ENCODE results near the gene RAD51B. TPM values are rescaled to one million over a fixed set of nuclear protein-coding genes. Genes with fewer than 3 reads are reported as not detected.

The RAD51B gene
- total and polyA plus RNA-seq, 8 donors: 1.8 to 30.7 (median 15.3) TPM

DNA sequence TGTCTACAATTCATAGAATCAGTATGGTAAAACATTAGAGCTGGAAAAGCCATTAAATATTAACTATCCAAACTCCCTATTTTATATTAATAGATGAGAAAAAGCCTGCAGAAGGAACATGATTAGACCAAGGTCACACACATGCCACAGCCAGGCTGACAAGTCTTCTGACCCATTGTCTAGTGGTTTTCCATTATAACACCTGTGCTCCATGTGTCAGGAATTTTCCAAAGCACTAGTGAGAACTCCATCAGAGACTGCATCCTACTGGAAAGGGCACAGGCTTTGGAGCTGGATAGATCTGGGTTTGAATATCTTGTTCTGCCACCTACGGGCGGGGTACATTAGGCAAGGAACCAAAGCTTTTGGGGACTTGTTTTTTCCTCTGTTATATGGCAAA, 325.5 kb downstream of the RAD51B start:
- Histone ChIP-seq H3K4me1 (peaks cover 16 to 63% (median 52%) of the 10 kb centered on the region in 4 donors), H3K4me3 (no peak overlapping the region), H3K27ac (peak overlapping the region in 4 of 5 donors; percentile 73 to 84 (median 80)), H3K9me3 (peaks cover 0 to 6% (median 0%) of the 10 kb centered on the region in 4 donors), H3K36me3 (no peaks in the 10 kb centered on the region), H3K27me3 (no peaks in the 10 kb centered on the region)
- intact Hi-C loops (cut with DNase I; ENCODE audit: low total_unique reads): no loop called here
- DNase-seq: no peak
- no peak for TF ChIP-seq EP300 (IDR thresholded peaks at IDR 0.05)
- TF ChIP-seq, protein P1, sequence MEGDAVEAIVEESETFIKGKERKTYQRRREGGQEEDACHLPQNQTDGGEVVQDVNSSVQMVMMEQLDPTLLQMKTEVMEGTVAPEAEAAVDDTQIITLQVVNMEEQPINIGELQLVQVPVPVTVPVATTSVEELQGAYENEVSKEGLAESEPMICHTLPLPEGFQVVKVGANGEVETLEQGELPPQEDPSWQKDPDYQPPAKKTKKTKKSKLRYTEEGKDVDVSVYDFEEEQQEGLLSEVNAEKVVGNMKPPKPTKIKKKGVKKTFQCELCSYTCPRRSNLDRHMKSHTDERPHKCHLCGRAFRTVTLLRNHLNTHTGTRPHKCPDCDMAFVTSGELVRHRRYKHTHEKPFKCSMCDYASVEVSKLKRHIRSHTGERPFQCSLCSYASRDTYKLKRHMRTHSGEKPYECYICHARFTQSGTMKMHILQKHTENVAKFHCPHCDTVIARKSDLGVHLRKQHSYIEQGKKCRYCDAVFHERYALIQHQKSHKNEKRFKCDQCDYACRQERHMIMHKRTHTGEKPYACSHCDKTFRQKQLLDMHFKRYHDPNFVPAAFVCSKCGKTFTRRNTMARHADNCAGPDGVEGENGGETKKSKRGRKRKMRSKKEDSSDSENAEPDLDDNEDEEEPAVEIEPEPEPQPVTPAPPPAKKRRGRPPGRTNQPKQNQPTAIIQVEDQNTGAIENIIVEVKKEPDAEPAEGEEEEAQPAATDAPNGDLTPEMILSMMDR (IDR thresholded peaks at IDR 0.05): no peak
- TF ChIP-seq POLR2AphosphoS5 (IDR thresholded peaks at IDR 0.05): no peak
- no peak for TF ChIP-seq POLR2A (IDR thresholded peaks at IDR 0.05)
- WGBS, 5 donors: 65 to 96% (median 94%) methylated on average over 2 of the region's 2 CpGs

DNA sequence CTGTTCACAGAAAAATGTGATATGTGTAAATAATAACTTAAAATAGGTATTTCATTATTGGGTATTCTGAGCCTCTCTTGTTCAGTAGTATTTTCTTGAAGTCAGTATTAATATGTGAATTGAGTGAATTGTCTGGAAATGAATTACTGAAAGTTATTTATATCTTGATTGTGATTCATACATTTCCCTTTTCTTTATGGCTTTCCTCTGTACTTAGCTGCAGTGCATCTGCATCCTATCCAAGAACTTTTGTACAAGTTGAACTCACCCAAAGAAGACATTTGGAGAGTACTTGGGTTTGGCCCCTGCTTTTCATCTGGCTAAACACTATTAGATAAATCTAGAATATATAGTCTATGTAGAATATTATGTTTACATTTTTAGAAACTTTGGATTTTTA, 326.0 kb downstream of the RAD51B start:
- H3K9me3 ChIP-seq: peaks cover 0 to 6% (median 0%) of the 10 kb centered on the region in 4 donors
- TF ChIP-seq, protein P1 (IDR thresholded peaks at IDR 0.05): no peak
- TF ChIP-seq EP300 (IDR thresholded peaks at IDR 0.05) (no peak), POLR2A (IDR thresholded peaks at IDR 0.05) (no peak), POLR2AphosphoS5 (IDR thresholded peaks at IDR 0.05) (no peak)
- H3K4me1 ChIP-seq: peaks cover 14 to 58% (median 48%) of the 10 kb centered on the region in 4 donors
- H3K4me3 ChIP-seq: no peak overlapping the region
- H3K27ac ChIP-seq: peak overlapping the region in 4 of 5 donors; percentile 73 to 84 (median 80)
- intact Hi-C loops (cut with DNase I; ENCODE audit: low total_unique reads): no loop called here
- DNase-seq: no peak
- H3K27me3 ChIP-seq: no peaks in the 10 kb centered on the region
- no peaks in the 10 kb centered on the region for H3K36me3 ChIP-seq

DNA sequence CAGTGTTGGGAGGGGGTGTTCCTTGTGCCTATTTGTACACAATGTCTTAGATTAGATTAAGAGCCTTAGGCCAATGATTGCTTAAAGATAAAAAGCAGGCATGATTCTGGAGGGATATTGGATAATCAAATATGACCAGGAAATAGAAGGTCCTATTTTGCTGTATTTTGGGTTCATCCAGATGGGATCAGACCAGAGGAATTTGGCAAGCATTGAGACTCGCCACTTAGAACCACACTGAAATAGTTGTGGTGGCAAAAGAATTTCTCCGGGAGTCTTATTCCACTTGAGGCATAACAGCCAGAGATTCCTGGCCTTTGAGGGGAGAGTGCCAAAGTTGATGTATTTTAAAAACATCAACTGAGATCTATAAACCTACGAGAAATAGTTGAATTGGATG, 327.2 kb downstream of the RAD51B start:
- H3K4me1 ChIP-seq: peaks cover 11 to 49% (median 42%) of the 10 kb centered on the region in 4 donors
- intact Hi-C loops (cut with DNase I; ENCODE audit: low total_unique reads): no loop called here
- no peak overlapping the region for H3K4me3 ChIP-seq
- no peaks in the 10 kb centered on the region for H3K36me3 ChIP-seq
- TF ChIP-seq, protein P1 (IDR thresholded peaks at IDR 0.05): no peak
- peak in 1 of 3 donors; percentile 35 for TF ChIP-seq POLR2AphosphoS5 (IDR thresholded peaks at IDR 0.05)
- WGBS, 5 donors: 24 to 49% (median 43%) methylated on average over 3 of the region's 3 CpGs
- no peaks in the 10 kb centered on the region for H3K27me3 ChIP-seq
- H3K9me3 ChIP-seq: peaks cover 0 to 6% (median 2%) of the 10 kb centered on the region in 4 donors
- DNase-seq: no peak
- H3K27ac ChIP-seq: peak overlapping the region in 4 of 5 donors; percentile 73 to 84 (median 80)

DNA sequence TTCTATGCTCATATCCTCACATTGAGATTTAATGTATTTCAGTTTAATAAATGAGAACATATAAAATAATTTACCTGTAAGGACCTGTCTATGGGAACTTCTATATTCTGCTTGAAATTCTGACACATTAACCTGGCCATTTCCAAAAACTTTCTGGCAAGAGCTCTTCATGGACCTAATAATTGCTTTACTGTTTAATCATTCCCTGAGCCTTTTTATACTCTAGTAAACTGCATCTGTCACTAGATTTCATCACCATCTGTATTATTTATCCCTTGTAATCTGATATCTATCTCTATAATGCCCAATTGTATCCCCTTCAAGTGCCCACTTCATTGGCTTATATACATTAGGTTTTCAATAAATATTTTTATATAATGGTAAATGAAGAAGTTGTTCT, 327.7 kb downstream of the RAD51B start:
- Histone ChIP-seq H3K4me1 (peaks cover 11 to 49% (median 42%) of the 10 kb centered on the region in 4 donors), H3K9me3 (peaks cover 0 to 6% (median 2%) of the 10 kb centered on the region in 4 donors), H3K4me3 (no peak overlapping the region), H3K27ac (peak overlapping the region in 4 of 5 donors; percentile 73 to 84 (median 80)), H3K36me3 (no peaks in the 10 kb centered on the region), H3K27me3 (no peaks in the 10 kb centered on the region)
- TF ChIP-seq POLR2AphosphoS5 (IDR thresholded peaks at IDR 0.05): no peak
- TF ChIP-seq, protein P1 (IDR thresholded peaks at IDR 0.05): no peak
- TF ChIP-seq EP300 (IDR thresholded peaks at IDR 0.05): no peak
- no peak for TF ChIP-seq POLR2A (IDR thresholded peaks at IDR 0.05)
- intact Hi-C loops (cut with DNase I; ENCODE audit: low total_unique reads): no loop called here
- no peak for DNase-seq
